SK-N-MC (cell line): ENCODE results near the gene ATXN1.

Experiments used
- EZH2 ChIP-seq: fragments of 200-600 bp; sonication (generic); IDR thresholded peaks from one replicate; pipeline ENCODE4 v1.6.1; 2017; ENCODE audit warnings: antibody characterized with exemption
- FOXP2 ChIP-seq: optimal IDR thresholded peaks from 2 replicates; pipeline ENCODE3; 2011; ENCODE audit warnings: mild to moderate bottlenecking, moderate library complexity; ENCODE audit not compliant: insufficient read depth; ENCODE audit errors: extremely low read length, control extremely low read depth
- POLR2AphosphoS5 ChIP-seq: IDR thresholded peaks from 2 replicates; pipeline ENCODE4 v1.6.1; 2012; ENCODE audit warnings: mild to moderate bottlenecking, low read depth, low read length, borderline replicate concordance

DNA sequence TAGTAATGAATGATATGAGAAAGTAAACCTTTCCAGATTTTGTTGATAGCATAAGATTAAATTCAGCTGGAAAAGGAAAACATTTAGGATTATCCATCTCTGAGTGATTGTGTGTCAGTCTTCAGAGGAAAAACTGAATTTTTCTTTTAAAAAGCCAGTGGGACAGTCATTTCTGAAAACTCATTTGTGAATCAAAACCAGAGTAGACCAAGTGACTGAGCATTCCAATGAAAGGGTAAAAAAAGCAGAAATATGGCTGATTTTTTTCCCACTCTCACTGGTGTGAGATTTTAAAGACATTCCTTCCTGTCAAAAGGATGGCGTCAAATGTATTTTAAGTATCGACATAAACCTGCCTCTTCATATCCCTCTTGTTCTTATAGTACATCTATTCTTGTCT lies 308.9 kb downstream of the ATXN1 start:
- TF ChIP-seq EZH2 (no peak), POLR2AphosphoS5 (no peak), FOXP2 (no peak)
